Measurements from ENCODE around the gene MTSS2. TPM values are rescaled to one million over a fixed set of nuclear protein-coding genes. Genes with fewer than 3 reads are reported as not detected.

Gene MTSS2
- total RNA-seq, 1 experiment from 2014 or later, result 18.7 TPM

DNA sequence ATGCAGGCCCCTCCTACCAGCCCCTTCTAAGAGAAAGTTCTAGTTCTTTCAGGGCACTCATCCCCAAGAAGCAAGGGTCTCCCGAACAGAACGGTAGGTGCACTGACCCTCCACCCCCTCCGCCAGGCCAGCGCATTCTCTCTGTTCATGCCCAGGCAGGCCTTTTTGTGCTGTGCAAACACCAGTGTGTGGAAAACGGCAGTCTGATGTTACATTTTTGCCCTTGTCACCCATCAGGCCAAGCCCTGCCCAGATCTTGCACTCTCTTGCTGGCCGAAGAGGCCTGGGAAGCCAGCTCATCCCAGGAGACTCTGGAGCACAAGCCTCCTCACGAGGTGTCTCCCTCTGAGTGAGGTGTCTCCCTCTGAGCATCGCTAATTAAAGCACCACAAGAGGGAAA is 16.1 kb upstream of the MTSS2 start:
- Histone ChIP-seq H3K27me3 (ENCODE audit: low read length) (no peaks in the 10 kb centered on the region), H3K9ac (ENCODE audit: low read length) (no peak overlapping the region), H3K36me3 (ENCODE audit: low read depth, low read length) (no peaks in the 10 kb centered on the region), H3K4me3 (ENCODE audit: low read length) (no peak overlapping the region), H3K9me2 (replicated peaks; ENCODE audit: low read length) (no peaks in the 10 kb centered on the region), H2AFZ (ENCODE audit: low read length) (no peak overlapping the region), H3K27ac (ENCODE audit: low read length) (no peak overlapping the region), H4K20me1 (ENCODE audit: low read length) (no peaks in the 10 kb centered on the region), H3F3A (ENCODE audit: low read length, unreplicated experiment) (no peaks in the 10 kb centered on the region), H3K79me2 (ENCODE audit: low read length) (no peaks in the 10 kb centered on the region), H3K9me3 (ENCODE audit: low read length) (no peaks in the 10 kb centered on the region), H3K4me2 (ENCODE audit: low read length) (no peak overlapping the region), H3K4me1 (ENCODE audit: insufficient read depth, low read length) (peaks cover 18% of the 10 kb centered on the region)
- no TSS peak for BruUV-seq (replicated peaks)
- no peak for DNase-seq
- intact Hi-C loops (cut with micrococcal nuclease), result no loop called here
- ATAC-seq, result no peak
- ChIA-PET POLR2A (ENCODE audit: unreplicated experiment) (no interaction called here), CTCF (no interaction called here)
- TF ChIP-seq EZH2 (IDR thresholded peaks at IDR 0.05; ENCODE audit: low read length, unreplicated experiment) (no peak), EZH2phosphoT487 (IDR thresholded peaks at IDR 0.05; ENCODE audit: borderline replicate concordance, low read length) (no peak)
- TF ChIP-seq, protein P1, sequence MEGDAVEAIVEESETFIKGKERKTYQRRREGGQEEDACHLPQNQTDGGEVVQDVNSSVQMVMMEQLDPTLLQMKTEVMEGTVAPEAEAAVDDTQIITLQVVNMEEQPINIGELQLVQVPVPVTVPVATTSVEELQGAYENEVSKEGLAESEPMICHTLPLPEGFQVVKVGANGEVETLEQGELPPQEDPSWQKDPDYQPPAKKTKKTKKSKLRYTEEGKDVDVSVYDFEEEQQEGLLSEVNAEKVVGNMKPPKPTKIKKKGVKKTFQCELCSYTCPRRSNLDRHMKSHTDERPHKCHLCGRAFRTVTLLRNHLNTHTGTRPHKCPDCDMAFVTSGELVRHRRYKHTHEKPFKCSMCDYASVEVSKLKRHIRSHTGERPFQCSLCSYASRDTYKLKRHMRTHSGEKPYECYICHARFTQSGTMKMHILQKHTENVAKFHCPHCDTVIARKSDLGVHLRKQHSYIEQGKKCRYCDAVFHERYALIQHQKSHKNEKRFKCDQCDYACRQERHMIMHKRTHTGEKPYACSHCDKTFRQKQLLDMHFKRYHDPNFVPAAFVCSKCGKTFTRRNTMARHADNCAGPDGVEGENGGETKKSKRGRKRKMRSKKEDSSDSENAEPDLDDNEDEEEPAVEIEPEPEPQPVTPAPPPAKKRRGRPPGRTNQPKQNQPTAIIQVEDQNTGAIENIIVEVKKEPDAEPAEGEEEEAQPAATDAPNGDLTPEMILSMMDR (conservative IDR thresholded peaks at IDR 0.05; ENCODE audit: low read depth, low read length), result no peak

DNA sequence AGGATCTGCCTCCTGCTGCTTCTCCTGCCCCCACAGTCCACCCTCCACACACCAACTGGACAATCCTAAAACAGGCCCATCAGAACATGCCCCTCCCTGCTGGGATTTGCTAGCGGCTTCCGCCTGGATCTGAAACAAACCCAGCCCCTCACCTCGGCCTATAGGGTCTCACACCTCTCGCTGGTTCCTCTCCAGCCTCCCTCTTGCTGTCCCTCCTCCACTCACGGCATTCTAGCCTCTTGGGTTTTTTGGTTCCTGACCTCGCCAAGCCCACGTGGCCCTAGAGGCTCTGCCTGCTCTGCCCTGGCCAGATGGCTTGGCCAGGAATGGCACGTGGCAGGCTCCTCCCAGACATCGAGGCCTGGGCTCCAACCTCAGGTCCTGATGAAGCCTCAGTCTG is 15.7 kb upstream of the MTSS2 start:
- Histone ChIP-seq H3K4me2 (ENCODE audit: low read length) (no peak overlapping the region), H3K9me3 (ENCODE audit: low read length) (no peaks in the 10 kb centered on the region), H3K9ac (ENCODE audit: low read length) (no peak overlapping the region), H2AFZ (ENCODE audit: low read length) (no peak overlapping the region), H3K36me3 (ENCODE audit: low read depth, low read length) (no peaks in the 10 kb centered on the region), H3F3A (ENCODE audit: low read length, unreplicated experiment) (no peaks in the 10 kb centered on the region), H3K79me2 (ENCODE audit: low read length) (no peaks in the 10 kb centered on the region), H3K27ac (ENCODE audit: low read length) (no peak overlapping the region), H3K27me3 (ENCODE audit: low read length) (no peaks in the 10 kb centered on the region), H3K4me3 (ENCODE audit: low read length) (no peak overlapping the region), H3K4me1 (ENCODE audit: insufficient read depth, low read length) (peaks cover 18% of the 10 kb centered on the region), H3K9me2 (replicated peaks; ENCODE audit: low read length) (no peaks in the 10 kb centered on the region), H4K20me1 (ENCODE audit: low read length) (no peaks in the 10 kb centered on the region)
- intact Hi-C loops (cut with micrococcal nuclease), result no loop called here
- DNase-seq, result no peak
- ATAC-seq, result no peak
- BruUV-seq (replicated peaks), result no TSS peak
- CTCF ChIA-PET, result no interaction called here
- TF ChIP-seq EZH2 (IDR thresholded peaks at IDR 0.05; ENCODE audit: low read length, unreplicated experiment) (no peak), EZH2phosphoT487 (IDR thresholded peaks at IDR 0.05; ENCODE audit: borderline replicate concordance, low read length) (no peak)
- TF ChIP-seq, protein P1 (conservative IDR thresholded peaks at IDR 0.05; ENCODE audit: low read depth, low read length), result no peak
- POLR2A ChIA-PET (ENCODE audit: unreplicated experiment), result no interaction called here

DNA sequence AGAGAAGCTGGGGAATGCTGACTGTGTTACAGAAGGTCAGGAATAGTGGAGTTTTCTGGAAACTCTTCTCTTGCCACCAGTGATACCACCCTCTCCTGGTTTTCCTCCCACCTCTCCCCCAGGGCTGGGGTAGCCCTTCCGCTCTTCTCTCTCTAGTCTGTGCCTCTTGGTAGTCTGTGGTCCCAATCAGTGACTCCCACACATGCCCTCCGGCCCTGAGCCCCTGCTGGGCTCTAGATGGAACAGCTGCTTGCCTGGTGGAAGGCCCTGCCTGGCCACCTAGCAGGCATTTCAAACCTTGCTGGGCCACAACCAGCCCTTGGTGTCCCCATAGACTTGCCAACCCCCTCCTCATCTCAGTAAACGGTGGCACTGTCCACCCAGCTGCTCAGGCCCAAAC is 15.2 kb upstream of the MTSS2 start:
- no peak for DNase-seq
- TF ChIP-seq, protein P1 (conservative IDR thresholded peaks at IDR 0.05; ENCODE audit: low read depth, low read length), result no peak
- TF ChIP-seq EZH2 (IDR thresholded peaks at IDR 0.05; ENCODE audit: low read length, unreplicated experiment) (no peak), EZH2phosphoT487 (IDR thresholded peaks at IDR 0.05; ENCODE audit: borderline replicate concordance, low read length) (no peak)
- H2AFZ ChIP-seq (ENCODE audit: low read length), result no peak overlapping the region
- no peaks in the 10 kb centered on the region for H3K9me2 ChIP-seq (replicated peaks; ENCODE audit: low read length)
- ChIA-PET POLR2A (ENCODE audit: unreplicated experiment) (no interaction called here), CTCF (no interaction called here)
- H3K27me3 ChIP-seq (ENCODE audit: low read length), result no peaks in the 10 kb centered on the region
- no TSS peak for BruUV-seq (replicated peaks)
- H3K79me2 ChIP-seq (ENCODE audit: low read length), result no peaks in the 10 kb centered on the region
- H3K27ac ChIP-seq (ENCODE audit: low read length), result no peak overlapping the region
- H3K4me1 ChIP-seq (ENCODE audit: insufficient read depth, low read length), result peaks cover 16% of the 10 kb centered on the region
- H3K4me3 ChIP-seq (ENCODE audit: low read length), result no peak overlapping the region
- no peaks in the 10 kb centered on the region for H3K9me3 ChIP-seq (ENCODE audit: low read length)
- ATAC-seq, result no peak
- no peaks in the 10 kb centered on the region for H4K20me1 ChIP-seq (ENCODE audit: low read length)
- no peak overlapping the region for H3K9ac ChIP-seq (ENCODE audit: low read length)
- intact Hi-C loops (cut with micrococcal nuclease), result no loop called here
- H3K4me2 ChIP-seq (ENCODE audit: low read length), result no peak overlapping the region
- H3F3A ChIP-seq (ENCODE audit: low read length, unreplicated experiment), result no peaks in the 10 kb centered on the region
- H3K36me3 ChIP-seq (ENCODE audit: low read depth, low read length), result no peaks in the 10 kb centered on the region
